GM19240 (cell line): ENCODE measurements around the gene PPFIBP1.
"Not testable (repeated sequence)": the region's sequence is repeated elsewhere in the genome, so short reads cannot be mapped to it uniquely, and the experiment has no call there.

ENCODE experiments used
- DNase-seq: peaks from one replicate; pipeline ENCODE4 v3.0.0; 2011; ENCODE audit warnings: low spot score; ENCODE audit not compliant: insufficient read length

Gene PPFIBP1

GRCh38 chr12:27564612-27565213, 40.7 kb downstream of the PPFIBP1 start:
- no peak for DNase-seq

- DNase-seq, result no peak
Measured at GRCh38 chr12:27566159-27566558, 42.2 kb downstream of the PPFIBP1 start.

- DNase-seq, result no peak
Measured at GRCh38 chr12:27566626-27567025, 42.6 kb downstream of the PPFIBP1 start.

- DNase-seq, result no peak
Measured at GRCh38 chr12:27571463-27571862, 47.5 kb downstream of the PPFIBP1 start.

GRCh38 chr12:27572486-27573255, 48.7 kb downstream of the PPFIBP1 start:
- no peak for DNase-seq

- no peak for DNase-seq
Measured at GRCh38 chr12:27573972-27574371, 50.0 kb downstream of the PPFIBP1 start.

GRCh38 chr12:27575090-27575761, 51.2 kb downstream of the PPFIBP1 start:
- no peak for DNase-seq

GRCh38 chr12:27575762-27576118, 51.7 kb downstream of the PPFIBP1 start:
- no peak for DNase-seq

- DNase-seq, result no peak
Measured at GRCh38 chr12:27576667-27577347, 52.8 kb downstream of the PPFIBP1 start.

GRCh38 chr12:27577688-27578087, 53.7 kb downstream of the PPFIBP1 start:
- DNase-seq, result no peak

- DNase-seq, result no peak
Measured at GRCh38 chr12:27578689-27579372, 54.8 kb downstream of the PPFIBP1 start.

GRCh38 chr12:27580561-27581330, 56.7 kb downstream of the PPFIBP1 start:
- no peak for DNase-seq

GRCh38 chr12:27581331-27581671, 57.3 kb downstream of the PPFIBP1 start:
- not testable (repeated sequence) for DNase-seq

- not testable (repeated sequence) for DNase-seq
Measured at GRCh38 chr12:27581833-27582232, 57.8 kb downstream of the PPFIBP1 start.

- DNase-seq, result not testable (repeated sequence)
Measured at GRCh38 chr12:27582445-27582844, 58.4 kb downstream of the PPFIBP1 start.

GRCh38 chr12:27583057-27583797, 59.2 kb downstream of the PPFIBP1 start:
- DNase-seq, result no peak

- DNase-seq, result no peak
Measured at GRCh38 chr12:27583981-27584380, 60.0 kb downstream of the PPFIBP1 start.

GRCh38 chr12:27585739-27586265, 61.8 kb downstream of the PPFIBP1 start:
- DNase-seq, result no peak

- not testable (repeated sequence) for DNase-seq
Measured at GRCh38 chr12:27588075-27588730, 64.2 kb downstream of the PPFIBP1 start.
